Ovary (tissue), 9 donors: Measurements from ENCODE around the gene UBFD1. TPM values are rescaled to one million over a fixed set of nuclear protein-coding genes. Genes with fewer than 3 reads are reported as not detected.

Experiments
- DNase-seq, 5 donors: peaks; one replicate each; pipeline ENCODE4 v3.0.0-alpha.2; 2019 to 2020
- H3K27ac ChIP-seq, 2 donors: fragments of 200-600 bp; one replicate each; pipeline versions ENCODE4 v1.5.1 to v1.8.0; 2019 to 2022
- H3K27me3 ChIP-seq: fragments of 200-600 bp; one replicate; pipeline ENCODE4 v1.8.0; 2022
- H3K36me3 ChIP-seq: fragments of 200-600 bp; sonication (generic); one replicate; pipeline ENCODE4 v1.5.1; 2019
- H3K4me1 ChIP-seq: one replicate; pipeline ENCODE4 v1.8.1; 2013; ENCODE audit warnings: mild to moderate bottlenecking, moderate library complexity; ENCODE audit not compliant: insufficient read depth
- H3K4me3 ChIP-seq: fragments of 200-600 bp; sonication (generic); one replicate; pipeline ENCODE4 v1.5.1; 2017
- H3K9me3 ChIP-seq, 2 donors: fragments of 200-600 bp in 1 of 2; sonication (generic) in 1 of 2; one replicate each; pipeline versions ENCODE4 v1.5.1 to v1.8.1; 2013 to 2019; ENCODE audit warnings: mild to moderate bottlenecking in 1 of 2, moderate library complexity in 1 of 2
- EP300 ChIP-seq: sonication (generic); formaldehyde crosslinking; IDR thresholded peaks from one replicate; pipeline ENCODE4 v1.6.1; 2017; ENCODE audit warnings: antibody characterized with exemption
- POLR2A ChIP-seq: fragments of 450-650 bp; IDR thresholded peaks from one replicate; pipeline ENCODE4 v1.6.1; 2017; ENCODE audit warnings: antibody characterized with exemption, mild to moderate bottlenecking, moderate library complexity
- WGBS, 3 donors: extraction: QIAGEN DNeasy Blood & Tissue Kit in 1 of 3; methylation state at CpG; one replicate each; pipeline versions ENCODE4 v1.1.5 to v1.1.7; 2013 to 2017; 5-methylcytosine and 5-hydroxymethylcytosine counted together
- intact Hi-C, 4 donors: fragments of 100-400 bp; cut with DNase I; formaldehyde crosslinking; loops; one replicate each; pipeline versions ENCODE4 v1.11.0 to v1.15.1; 2022 to 2023
- polyA plus RNA-seq, 2 donors: library from polyadenylated mRNA; stranded (reverse); fragments of 200-250 nt in 1 of 2; fragments of 350-450 nt in 1 of 2; fragmentation: Illumina TruSeq in 1 of 2; extraction: RNeasy Lipid Tissue Mini Kit (QIAGEN cat#74804) in 1 of 2; gene quantifications; one replicate each; pipeline ENCODE4 v1.2.3, GENCODE V29; 2013 to 2014
- total RNA-seq, 7 donors: library from RNA; depleted of rRNA in 2 of 7; stranded (reverse); fragments of >200 nt in 2 of 7; fragmentation: NEBNext Ultra II Directional in 3 of 7; extraction: Animal tissue kit (Norgen Biotek cat#: 25700) in 3 of 7; gene quantifications; one replicate each; pipeline versions ENCODE4 v1.1.0 to v1.2.4, GENCODE V29; 2016 to 2023
- TF ChIP-seq, protein P1 (sequence below), 3 donors: fragments of 450-650 bp in 2 of 3; fragments of 200-600 bp in 1 of 3; IDR thresholded peaks; one replicate each; pipeline versions ENCODE4 v1.5.1 to v1.8.0; 2016 to 2022; ENCODE audit warnings: antibody characterized with exemption in 3 of 3, mild to moderate bottlenecking in 1 of 3
- donor health status: DM: no; HTN: no; CAD: no; lungs with moderate emphysema.
- donor health status: DM: no; HTN: no; CAD: no.
- donor health status: Bipolar disorder and iron deficiency.
- donor health status: DM: yes; HTN: yes; CAD: no.
- donor health status: DM: no; HTN: no; CAD: no.
- donor health status: DM: yes; HTN: yes; CAD: no.

The UBFD1 gene
- total and polyA plus RNA-seq, 9 donors: 13.8 to 67.4 (median 54.0) TPM

- WGBS, 3 donors: 13 to 18% (median 17%) methylated on average over 34 of the region's 34 CpGs
- TF ChIP-seq POLR2A (no peak), EP300 (no peak)
- TF ChIP-seq, protein P1, sequence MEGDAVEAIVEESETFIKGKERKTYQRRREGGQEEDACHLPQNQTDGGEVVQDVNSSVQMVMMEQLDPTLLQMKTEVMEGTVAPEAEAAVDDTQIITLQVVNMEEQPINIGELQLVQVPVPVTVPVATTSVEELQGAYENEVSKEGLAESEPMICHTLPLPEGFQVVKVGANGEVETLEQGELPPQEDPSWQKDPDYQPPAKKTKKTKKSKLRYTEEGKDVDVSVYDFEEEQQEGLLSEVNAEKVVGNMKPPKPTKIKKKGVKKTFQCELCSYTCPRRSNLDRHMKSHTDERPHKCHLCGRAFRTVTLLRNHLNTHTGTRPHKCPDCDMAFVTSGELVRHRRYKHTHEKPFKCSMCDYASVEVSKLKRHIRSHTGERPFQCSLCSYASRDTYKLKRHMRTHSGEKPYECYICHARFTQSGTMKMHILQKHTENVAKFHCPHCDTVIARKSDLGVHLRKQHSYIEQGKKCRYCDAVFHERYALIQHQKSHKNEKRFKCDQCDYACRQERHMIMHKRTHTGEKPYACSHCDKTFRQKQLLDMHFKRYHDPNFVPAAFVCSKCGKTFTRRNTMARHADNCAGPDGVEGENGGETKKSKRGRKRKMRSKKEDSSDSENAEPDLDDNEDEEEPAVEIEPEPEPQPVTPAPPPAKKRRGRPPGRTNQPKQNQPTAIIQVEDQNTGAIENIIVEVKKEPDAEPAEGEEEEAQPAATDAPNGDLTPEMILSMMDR (IDR thresholded peaks at IDR 0.05): no peak
Observed at GRCh38 chr16:23595246-23595950, 37.9 kb downstream of the UBFD1 start.

DNA sequence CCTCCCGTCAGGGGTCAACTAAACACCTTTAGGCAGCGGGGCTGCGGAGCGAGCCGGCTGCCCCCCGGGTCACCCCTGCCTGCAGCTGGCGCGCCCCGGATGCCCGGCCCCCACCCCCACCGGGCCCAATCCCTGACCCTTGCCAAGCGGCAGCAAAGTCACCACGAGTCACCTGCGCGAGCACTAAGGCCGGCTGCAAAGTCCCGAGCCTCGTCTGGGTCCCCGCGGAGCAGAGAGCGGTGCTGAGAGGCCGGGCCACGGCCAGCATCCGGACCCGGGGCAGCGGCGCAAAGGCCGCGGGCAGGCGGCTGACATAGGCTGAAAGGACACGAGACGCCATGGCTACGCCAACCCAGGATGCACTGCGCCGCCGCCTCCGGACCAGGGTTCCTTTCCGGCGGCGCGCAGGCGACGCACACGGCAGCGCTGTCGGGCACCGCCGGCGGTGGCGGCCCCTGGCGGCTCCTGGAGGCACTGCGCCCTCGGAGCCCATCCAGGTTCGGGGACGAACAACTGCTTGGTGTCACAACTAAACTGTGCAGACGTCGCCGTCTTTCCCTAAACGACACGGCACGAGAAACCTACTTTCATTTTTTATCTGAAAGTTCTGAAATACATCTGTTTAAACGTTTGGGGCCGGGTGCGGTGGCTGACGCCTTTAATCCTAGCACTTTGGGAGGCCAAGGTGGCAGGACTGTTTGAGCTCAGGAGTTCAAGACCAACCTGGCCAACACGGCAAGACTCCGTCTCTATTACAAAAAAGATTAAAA is 38.6 kb downstream of the UBFD1 start, which contains the start of gene NDUFAB1:
TSS of gene NDUFAB1 (minus strand) at position 366 of the 770 bp plus-strand sequence. CDS start at position 340, 26 bp downstream.
- peaks cover 7% of the 10 kb centered on the region for H3K4me1 ChIP-seq
- DNase-seq: peak; percentile 80 to 92 (median 87)
- no peaks in the 10 kb centered on the region for H3K9me3 ChIP-seq
- no peaks in the 10 kb centered on the region for H3K27me3 ChIP-seq
- H3K27ac ChIP-seq: peak within 1 kb of the TSS; percentile 57 to 87
- TF ChIP-seq POLR2A (no peak), EP300 (no peak)
- TF ChIP-seq, protein P1 (IDR thresholded peaks at IDR 0.05): peak; percentile 97 to 99 (median 99)
- WGBS, 3 donors: 1 to 3% (median 1%) methylated on average over 32 to 67 of the region's 67 CpGs
- H3K4me3 ChIP-seq: peak within 1 kb of the TSS; percentile 99
- intact Hi-C loops: no loop called here
- H3K36me3 ChIP-seq: no peaks in the 10 kb centered on the region

More at GRCh38 chr16:23595246-23595950, 37.9 kb downstream of the UBFD1 start:
- Histone ChIP-seq H3K4me3 (peak overlapping the region; percentile 99), H3K27ac (peak overlapping the region; percentile 57 to 87), H3K27me3 (no peaks in the 10 kb centered on the region), H3K4me1 (peaks cover 7% of the 10 kb centered on the region), H3K9me3 (no peaks in the 10 kb centered on the region), H3K36me3 (no peaks in the 10 kb centered on the region)
- intact Hi-C loops: no loop called here
- no peak for DNase-seq

- H3K4me1 ChIP-seq: peaks cover 7% of the 10 kb centered on the region
- H3K4me3 ChIP-seq: no peak overlapping the region
- peak in 1 of 5 donors; percentile 23 for DNase-seq
- 73 to 81% (median 74%) methylated on average over 11 of the region's 11 CpGs for WGBS, 3 donors
- TF ChIP-seq POLR2A (no peak), EP300 (no peak)
- TF ChIP-seq, protein P1 (IDR thresholded peaks at IDR 0.05): no peak
- H3K9me3 ChIP-seq: no peaks in the 10 kb centered on the region
- H3K27ac ChIP-seq: no peak overlapping the region
- no peaks in the 10 kb centered on the region for H3K36me3 ChIP-seq
- intact Hi-C loops: no loop called here
- no peaks in the 10 kb centered on the region for H3K27me3 ChIP-seq
Observed at GRCh38 chr16:23597003-23597756, 39.7 kb downstream of the UBFD1 start.

GRCh38 chr16:23607726-23608125 is 50.2 kb downstream of the UBFD1 start:
- no peak overlapping the region for H3K4me3 ChIP-seq
- no peak overlapping the region for H3K27ac ChIP-seq
- no peaks in the 10 kb centered on the region for H3K4me1 ChIP-seq
- WGBS, 3 donors: 71 to 77% (median 72%) methylated on average over 6 of the region's 6 CpGs
- intact Hi-C loops: no loop called here
- DNase-seq: no peak
- TF ChIP-seq EP300 (no peak), POLR2A (no peak)
- TF ChIP-seq, protein P1 (IDR thresholded peaks at IDR 0.05): no peak
- no peaks in the 10 kb centered on the region for H3K27me3 ChIP-seq
- H3K9me3 ChIP-seq: no peaks in the 10 kb centered on the region
- H3K36me3 ChIP-seq: no peaks in the 10 kb centered on the region
